Measurements from ENCODE around the gene MCCC2. TPM values are rescaled to one million over a fixed set of nuclear protein-coding genes. Genes with fewer than 3 reads are reported as not detected.

MCCC2 gene
- total RNA-seq, 2 experiments from 2014 or later = 34.7 to 61.2 TPM

- ChIA-PET POLR2A (interaction anchor here (0.5 kb wide), 1 partner anchor 87 kb away, joined by 3 read pairs; no protein-coding TSS in a partner anchor), CTCF (ENCODE audit: unreplicated experiment) (no interaction called here)
- no peaks in the 10 kb centered on the region for H3K9me2 ChIP-seq (ENCODE audit: insufficient read depth, low read length)
- TF ChIP-seq, protein P1, sequence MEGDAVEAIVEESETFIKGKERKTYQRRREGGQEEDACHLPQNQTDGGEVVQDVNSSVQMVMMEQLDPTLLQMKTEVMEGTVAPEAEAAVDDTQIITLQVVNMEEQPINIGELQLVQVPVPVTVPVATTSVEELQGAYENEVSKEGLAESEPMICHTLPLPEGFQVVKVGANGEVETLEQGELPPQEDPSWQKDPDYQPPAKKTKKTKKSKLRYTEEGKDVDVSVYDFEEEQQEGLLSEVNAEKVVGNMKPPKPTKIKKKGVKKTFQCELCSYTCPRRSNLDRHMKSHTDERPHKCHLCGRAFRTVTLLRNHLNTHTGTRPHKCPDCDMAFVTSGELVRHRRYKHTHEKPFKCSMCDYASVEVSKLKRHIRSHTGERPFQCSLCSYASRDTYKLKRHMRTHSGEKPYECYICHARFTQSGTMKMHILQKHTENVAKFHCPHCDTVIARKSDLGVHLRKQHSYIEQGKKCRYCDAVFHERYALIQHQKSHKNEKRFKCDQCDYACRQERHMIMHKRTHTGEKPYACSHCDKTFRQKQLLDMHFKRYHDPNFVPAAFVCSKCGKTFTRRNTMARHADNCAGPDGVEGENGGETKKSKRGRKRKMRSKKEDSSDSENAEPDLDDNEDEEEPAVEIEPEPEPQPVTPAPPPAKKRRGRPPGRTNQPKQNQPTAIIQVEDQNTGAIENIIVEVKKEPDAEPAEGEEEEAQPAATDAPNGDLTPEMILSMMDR (conservative IDR thresholded peaks at IDR 0.05; ENCODE audit: low read length) = no peak
- TF ChIP-seq EZH2phosphoT487 (IDR thresholded peaks at IDR 0.05; ENCODE audit: borderline replicate concordance, low read depth, low read length) = no peak
- no peak overlapping the region for H3K4me3 ChIP-seq (ENCODE audit: low read depth, low read length, poor library complexity, severe bottlenecking)
- DNase-seq (ENCODE audit: low spot score) = no peak
- intact Hi-C loops (cut with micrococcal nuclease; ENCODE audit: unreplicated experiment) = no loop called here
- H3K36me3 ChIP-seq (ENCODE audit: insufficient read depth, low read length) = peaks cover 43% of the 10 kb centered on the region
- H3K9me3 ChIP-seq (ENCODE audit: low read length) = no peaks in the 10 kb centered on the region
- no peak overlapping the region for H2AFZ ChIP-seq (ENCODE audit: low read length)
- H3K27ac ChIP-seq (ENCODE audit: low read depth, low read length, poor library complexity, severe bottlenecking) = no peak overlapping the region
- H3K4me2 ChIP-seq (ENCODE audit: low read length) = no peak overlapping the region
- H3K4me1 ChIP-seq (ENCODE audit: insufficient read depth, low read length, poor library complexity, severe bottlenecking) = peaks cover 4% of the 10 kb centered on the region
- no peaks in the 10 kb centered on the region for H3K79me2 ChIP-seq (ENCODE audit: insufficient read depth, low read depth, low read length)
- no peaks in the 10 kb centered on the region for H4K20me1 ChIP-seq (ENCODE audit: insufficient read depth, low read length)
- no TSS peak for BruUV-seq (replicated peaks)
Measured at GRCh38 chr5:71632168-71632567, 45.0 kb downstream of the MCCC2 start.

DNA sequence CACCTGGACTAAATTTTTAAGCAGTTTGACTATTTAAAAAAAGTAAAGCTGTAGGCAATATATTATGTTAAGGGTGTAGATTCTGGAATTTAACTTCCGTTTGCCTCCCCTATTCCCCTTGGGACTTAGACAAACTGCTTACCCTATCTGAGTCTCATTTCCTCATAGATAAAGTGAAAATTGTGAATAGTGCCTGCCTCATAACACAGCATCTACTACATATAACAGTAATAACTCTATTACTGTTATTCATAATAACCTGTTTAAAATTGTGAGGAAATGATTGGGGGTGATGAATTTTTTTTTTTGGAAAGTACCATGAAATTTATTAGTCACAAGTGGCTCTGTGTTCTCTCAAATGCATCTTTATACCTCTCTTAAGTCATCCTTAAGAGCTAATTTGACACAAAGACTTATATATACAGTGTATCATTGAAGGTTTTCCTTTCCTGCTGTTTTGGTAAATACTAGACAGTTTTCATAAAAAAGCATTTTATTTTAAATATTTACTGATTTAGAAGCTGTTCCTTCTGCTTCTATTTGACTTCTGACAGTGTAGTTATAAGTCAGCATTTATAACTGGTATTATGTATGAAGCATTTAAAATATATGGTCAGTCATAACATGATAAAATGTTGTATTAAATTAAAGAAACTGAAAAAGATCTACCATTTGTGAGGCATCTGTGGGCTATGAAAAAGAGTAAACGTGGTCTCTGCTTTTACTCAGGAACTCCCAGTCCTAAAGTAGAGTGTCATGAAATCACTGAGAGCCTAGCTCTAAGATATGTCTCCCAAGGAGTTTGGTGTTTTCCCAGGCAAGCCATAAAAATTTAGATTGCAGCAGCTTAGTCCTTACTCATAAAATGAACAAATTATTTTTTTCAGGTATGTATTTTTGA is 46.4 kb downstream of the MCCC2 start:
- Histone ChIP-seq H2AFZ (ENCODE audit: low read length) (no peak overlapping the region), H4K20me1 (ENCODE audit: insufficient read depth, low read length) (no peaks in the 10 kb centered on the region), H3K9me3 (ENCODE audit: low read length) (no peaks in the 10 kb centered on the region), H3K79me2 (ENCODE audit: insufficient read depth, low read depth, low read length) (no peaks in the 10 kb centered on the region), H3K4me1 (ENCODE audit: insufficient read depth, low read length, poor library complexity, severe bottlenecking) (peaks cover 4% of the 10 kb centered on the region), H3K4me3 (ENCODE audit: low read depth, low read length, poor library complexity, severe bottlenecking) (no peak overlapping the region), H3K27ac (ENCODE audit: low read depth, low read length, poor library complexity, severe bottlenecking) (no peak overlapping the region), H3K4me2 (ENCODE audit: low read length) (no peak overlapping the region), H3K36me3 (ENCODE audit: insufficient read depth, low read length) (peaks cover 52% of the 10 kb centered on the region), H3K9me2 (ENCODE audit: insufficient read depth, low read length) (no peaks in the 10 kb centered on the region)
- intact Hi-C loops (cut with micrococcal nuclease; ENCODE audit: unreplicated experiment) = no loop called here
- ChIA-PET CTCF (ENCODE audit: unreplicated experiment) (no interaction called here), POLR2A (no interaction called here)
- no TSS peak for BruUV-seq (replicated peaks)
- no peak for TF ChIP-seq EZH2phosphoT487 (IDR thresholded peaks at IDR 0.05; ENCODE audit: borderline replicate concordance, low read depth, low read length)
- TF ChIP-seq, protein P1 (conservative IDR thresholded peaks at IDR 0.05; ENCODE audit: low read length) = no peak
- DNase-seq (ENCODE audit: low spot score) = no peak

GRCh38 chr5:71637133-71637532 is 50.0 kb downstream of the MCCC2 start:
- H3K36me3 ChIP-seq (ENCODE audit: insufficient read depth, low read length) = peaks cover 80% of the 10 kb centered on the region
- H4K20me1 ChIP-seq (ENCODE audit: insufficient read depth, low read length) = no peaks in the 10 kb centered on the region
- ChIA-PET CTCF (ENCODE audit: unreplicated experiment) (no interaction called here), POLR2A (no interaction called here)
- intact Hi-C loops (cut with micrococcal nuclease; ENCODE audit: unreplicated experiment) = no loop called here
- no peak for TF ChIP-seq EZH2phosphoT487 (IDR thresholded peaks at IDR 0.05; ENCODE audit: borderline replicate concordance, low read depth, low read length)
- TF ChIP-seq, protein P1 (conservative IDR thresholded peaks at IDR 0.05; ENCODE audit: low read length) = no peak
- no TSS peak for BruUV-seq (replicated peaks)
- H3K27ac ChIP-seq (ENCODE audit: low read depth, low read length, poor library complexity, severe bottlenecking) = no peak overlapping the region
- H2AFZ ChIP-seq (ENCODE audit: low read length) = no peak overlapping the region
- peaks cover 4% of the 10 kb centered on the region for H3K4me1 ChIP-seq (ENCODE audit: insufficient read depth, low read length, poor library complexity, severe bottlenecking)
- no peak overlapping the region for H3K4me3 ChIP-seq (ENCODE audit: low read depth, low read length, poor library complexity, severe bottlenecking)
- no peak for DNase-seq (ENCODE audit: low spot score)
- no peak overlapping the region for H3K4me2 ChIP-seq (ENCODE audit: low read length)
- no peaks in the 10 kb centered on the region for H3K9me2 ChIP-seq (ENCODE audit: insufficient read depth, low read length)
- H3K9me3 ChIP-seq (ENCODE audit: low read length) = no peaks in the 10 kb centered on the region
- no peaks in the 10 kb centered on the region for H3K79me2 ChIP-seq (ENCODE audit: insufficient read depth, low read depth, low read length)
